HG03354 (cell line): ENCODE data around the gene FASLG.
"Not testable (repeated sequence)": the region's sequence is repeated elsewhere in the genome, so short reads cannot be mapped to it uniquely, and the experiment has no call there.

Experiments
- ATAC-seq: cut with Tn5 transposase; IDR thresholded peaks from one replicate; pipeline ENCODE4 v1.9.1; 2021; ENCODE audit warnings: mild to moderate bottlenecking; ENCODE audit not compliant: unreplicated experiment, poor library complexity, severe bottlenecking

The FASLG gene, protein sequence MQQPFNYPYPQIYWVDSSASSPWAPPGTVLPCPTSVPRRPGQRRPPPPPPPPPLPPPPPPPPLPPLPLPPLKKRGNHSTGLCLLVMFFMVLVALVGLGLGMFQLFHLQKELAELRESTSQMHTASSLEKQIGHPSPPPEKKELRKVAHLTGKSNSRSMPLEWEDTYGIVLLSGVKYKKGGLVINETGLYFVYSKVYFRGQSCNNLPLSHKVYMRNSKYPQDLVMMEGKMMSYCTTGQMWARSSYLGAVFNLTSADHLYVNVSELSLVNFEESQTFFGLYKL

DNA sequence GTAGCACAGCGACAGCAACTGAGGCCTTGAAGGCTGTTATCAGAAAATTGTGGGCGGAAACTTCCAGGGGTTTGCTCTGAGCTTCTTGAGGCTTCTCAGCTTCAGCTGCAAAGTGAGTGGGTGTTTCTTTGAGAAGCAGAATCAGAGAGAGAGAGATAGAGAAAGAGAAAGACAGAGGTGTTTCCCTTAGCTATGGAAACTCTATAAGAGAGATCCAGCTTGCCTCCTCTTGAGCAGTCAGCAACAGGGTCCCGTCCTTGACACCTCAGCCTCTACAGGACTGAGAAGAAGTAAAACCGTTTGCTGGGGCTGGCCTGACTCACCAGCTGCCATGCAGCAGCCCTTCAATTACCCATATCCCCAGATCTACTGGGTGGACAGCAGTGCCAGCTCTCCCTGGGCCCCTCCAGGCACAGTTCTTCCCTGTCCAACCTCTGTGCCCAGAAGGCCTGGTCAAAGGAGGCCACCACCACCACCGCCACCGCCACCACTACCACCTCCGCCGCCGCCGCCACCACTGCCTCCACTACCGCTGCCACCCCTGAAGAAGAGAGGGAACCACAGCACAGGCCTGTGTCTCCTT is at the start of gene FASLG:
TSS of gene FASLG (plus strand) at position 233 of the 583 bp plus-strand sequence. CDS start at position 332, 99 bp downstream.
- ATAC-seq = no peak

DNA sequence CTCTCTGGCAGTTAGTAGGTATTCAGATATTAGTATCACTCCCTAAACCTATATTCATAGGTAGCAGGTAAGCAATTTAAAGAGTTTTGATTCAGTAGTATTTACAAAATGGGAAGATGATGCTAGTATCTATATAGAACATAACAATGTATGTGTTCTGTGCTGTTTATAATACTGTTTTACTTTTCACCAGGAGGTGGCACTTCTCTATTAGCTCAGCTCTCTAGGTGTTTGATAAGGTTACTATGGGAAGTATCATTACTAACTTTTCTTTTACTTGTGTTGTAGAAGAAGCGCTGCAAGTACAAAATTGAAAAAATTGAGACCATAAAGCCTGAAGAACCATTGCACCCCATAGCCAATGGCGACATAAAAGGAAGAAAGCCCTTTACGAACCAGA is 49.4 kb upstream of the FASLG start:
- no peak for ATAC-seq

DNA sequence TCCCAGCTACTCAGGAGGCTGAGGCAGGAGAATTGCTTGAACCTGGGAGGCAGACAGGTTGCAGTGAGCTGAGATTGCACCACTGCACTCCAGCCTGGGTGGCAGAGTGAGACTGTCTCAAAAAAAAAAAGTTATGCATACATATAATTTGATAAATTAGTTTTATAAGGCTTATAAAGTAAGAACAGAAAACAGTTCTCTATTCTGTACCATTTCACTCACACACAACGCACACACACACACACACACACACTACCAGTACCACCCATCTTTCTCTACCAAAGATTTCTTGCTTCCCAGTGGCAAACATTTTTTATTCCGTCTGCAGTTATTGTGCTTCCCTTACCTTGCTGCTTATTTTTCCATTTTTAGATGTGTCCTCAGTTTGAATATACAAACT is 46.4 kb upstream of the FASLG start:
- no peak for ATAC-seq

DNA sequence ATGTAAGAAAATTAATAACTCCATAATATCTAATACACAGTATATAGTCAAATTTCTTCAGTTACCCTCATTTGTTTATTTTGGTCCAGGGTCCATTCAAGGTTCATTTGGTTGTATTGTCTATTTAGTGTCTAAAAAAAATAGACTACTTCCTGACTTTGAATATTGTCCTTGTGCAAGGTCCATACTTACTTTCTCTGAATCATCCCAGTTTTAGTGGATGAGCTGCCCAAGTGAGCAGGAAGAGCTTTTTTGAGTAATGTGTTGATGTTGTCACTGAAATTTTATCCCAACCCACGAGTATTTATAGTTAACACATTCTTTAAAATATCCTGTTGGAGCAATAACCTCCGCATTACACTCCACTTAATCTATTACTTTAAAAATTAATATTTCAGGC is 45.6 kb upstream of the FASLG start:
- no peak for ATAC-seq

DNA sequence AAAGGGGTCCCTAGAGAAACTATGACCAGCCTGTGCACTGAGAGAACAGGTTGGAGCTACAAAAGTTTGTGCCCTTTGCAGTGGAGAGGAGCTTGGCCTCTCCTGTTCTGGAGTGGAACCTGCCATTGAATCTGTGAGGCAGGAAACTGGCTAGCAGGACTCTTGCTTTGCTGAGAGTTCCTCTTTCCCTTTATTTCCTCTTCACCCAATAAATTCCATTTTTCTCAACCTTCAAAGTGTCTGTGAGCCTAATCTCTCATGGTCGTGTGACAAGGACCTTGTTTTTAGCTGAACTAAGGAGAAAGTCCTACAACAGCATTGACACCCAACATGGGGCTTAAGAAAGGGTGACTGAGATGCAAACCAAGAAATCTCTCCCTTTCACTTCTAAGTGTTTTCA is 42.7 kb upstream of the FASLG start:
- no peak for ATAC-seq

DNA sequence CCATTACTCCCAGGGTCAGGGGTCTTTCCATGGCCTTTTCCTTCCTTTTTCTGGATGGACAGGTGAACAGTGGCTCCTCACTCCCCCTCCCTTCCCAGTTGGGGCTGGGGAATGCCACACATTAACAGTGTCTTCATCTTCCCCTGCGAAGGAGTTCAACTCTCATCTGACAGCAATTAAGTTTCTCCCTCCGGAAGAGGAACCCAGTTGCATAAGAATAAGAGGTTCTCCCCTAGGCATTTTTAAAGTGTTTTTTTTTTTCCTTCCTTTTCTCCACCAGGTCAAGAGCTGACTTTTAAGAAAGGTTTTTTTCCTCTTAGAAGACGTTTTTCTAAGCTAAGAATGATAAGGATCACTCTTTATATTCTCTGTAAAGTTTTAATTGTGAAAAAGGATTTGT is 42.3 kb upstream of the FASLG start:
- no peak for ATAC-seq

DNA sequence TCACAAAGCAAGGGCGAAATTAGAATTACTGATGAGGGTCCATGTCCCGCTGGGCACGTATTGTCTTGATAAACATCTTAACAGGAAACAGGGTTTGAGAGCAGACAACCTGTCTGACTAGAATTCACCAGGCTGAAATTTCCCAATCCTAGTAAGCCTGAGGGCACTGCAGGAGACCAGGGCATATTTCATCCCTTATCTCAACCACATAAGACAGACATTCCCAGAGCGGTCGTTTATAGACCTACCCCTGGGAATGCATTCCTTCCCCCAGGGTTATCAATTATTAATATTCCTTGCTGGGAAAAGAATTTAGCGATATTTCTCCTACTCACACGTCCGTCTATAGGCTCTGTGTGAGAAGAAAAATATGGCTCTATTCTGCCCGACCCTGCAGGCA is 38.3 kb upstream of the FASLG start:
- ATAC-seq = not testable (repeated sequence)

DNA sequence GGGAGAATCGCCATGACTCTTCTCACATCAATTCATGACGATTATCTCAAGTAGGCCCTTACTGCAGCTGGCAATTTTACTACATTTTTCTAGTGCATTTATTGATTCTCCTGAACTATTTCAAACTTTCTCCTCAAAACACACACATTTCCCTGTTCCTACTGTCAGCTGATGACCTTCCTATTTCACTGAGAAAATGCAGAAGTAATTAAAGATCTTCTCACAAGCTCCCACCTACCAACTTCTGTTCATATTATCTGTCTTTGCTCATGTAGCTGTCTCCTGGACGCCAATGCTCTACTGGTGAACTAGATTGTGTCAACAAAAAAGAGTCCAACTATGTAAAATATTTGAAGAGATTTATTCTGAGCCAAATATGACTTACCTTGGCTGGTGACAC is 36.4 kb upstream of the FASLG start:
- ATAC-seq = no peak

DNA sequence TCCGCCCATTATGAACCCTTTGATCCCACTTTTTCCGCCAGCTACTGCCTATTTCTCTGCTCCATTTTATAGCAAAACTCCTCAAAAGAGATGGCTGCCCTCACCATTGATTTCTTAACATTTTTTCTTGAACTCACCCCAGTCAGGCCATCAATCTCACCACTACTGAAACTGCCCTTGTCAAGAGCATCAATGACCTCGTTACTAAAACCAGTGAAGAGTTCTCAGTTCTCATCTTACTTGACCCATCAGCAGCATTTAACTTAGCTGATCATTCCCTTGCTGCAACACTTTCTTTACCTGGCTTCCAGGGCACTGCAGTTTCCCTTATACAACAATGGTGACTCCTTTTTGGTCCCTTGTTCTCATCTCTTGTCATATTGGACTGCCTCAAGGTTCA is 35.2 kb upstream of the FASLG start:
- ATAC-seq = no peak

DNA sequence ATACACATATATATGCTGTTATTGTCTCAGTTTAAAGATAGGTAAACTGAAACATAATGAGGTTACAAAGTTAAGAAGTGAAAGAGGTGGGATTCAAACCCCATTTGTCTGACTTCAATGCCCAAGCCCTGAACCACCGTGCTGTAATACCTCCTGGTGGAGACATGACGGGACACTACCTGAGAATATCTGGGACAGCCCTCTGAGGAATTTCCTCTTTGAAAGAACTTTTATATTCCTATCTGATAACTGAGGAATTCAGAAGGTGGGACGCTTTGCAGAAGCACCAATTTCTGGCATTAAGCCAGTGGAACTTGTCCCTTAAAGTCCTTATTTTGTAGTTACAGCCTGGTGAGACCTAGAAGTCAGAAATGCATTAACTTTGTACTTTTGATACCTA is 32.1 kb upstream of the FASLG start:
- no peak for ATAC-seq

DNA sequence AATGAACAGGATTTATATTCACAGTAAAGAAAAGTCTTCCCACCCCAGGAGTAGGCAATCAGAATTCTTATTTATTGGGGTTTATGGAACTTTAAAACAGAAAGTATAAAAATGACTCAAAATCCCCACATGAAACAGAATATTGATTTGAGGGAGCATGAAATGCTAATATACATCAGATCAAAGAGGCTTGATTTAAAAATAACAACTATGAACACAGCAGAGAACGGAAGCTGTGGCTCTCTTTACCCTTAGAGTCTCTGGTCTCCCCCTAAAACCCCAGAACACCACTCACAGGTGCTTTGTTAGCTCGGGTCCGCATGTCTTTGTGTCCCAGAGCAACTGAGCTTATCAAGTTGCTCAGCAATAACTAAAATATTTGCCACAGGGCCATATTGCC is 31.2 kb upstream of the FASLG start:
- no peak for ATAC-seq

DNA sequence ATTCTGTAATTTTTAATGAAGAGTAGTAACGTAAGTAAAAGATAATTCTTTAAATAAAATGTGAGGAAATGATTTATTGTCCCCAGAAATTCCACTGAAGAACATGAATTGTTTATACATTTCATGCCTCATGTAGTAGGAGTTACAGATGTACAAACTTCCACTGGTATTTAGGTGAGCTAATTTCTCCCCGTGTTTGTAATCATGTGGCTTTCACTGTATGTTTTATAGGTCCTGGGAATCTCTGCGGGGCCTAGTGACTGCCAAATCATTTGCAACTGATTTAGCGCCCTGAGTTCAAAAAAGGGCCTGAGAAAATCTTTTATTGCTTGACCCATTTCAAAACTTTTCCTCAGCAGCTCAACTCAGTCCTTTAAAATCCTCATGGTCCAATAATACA is 30.5 kb upstream of the FASLG start:
- ATAC-seq = no peak

DNA sequence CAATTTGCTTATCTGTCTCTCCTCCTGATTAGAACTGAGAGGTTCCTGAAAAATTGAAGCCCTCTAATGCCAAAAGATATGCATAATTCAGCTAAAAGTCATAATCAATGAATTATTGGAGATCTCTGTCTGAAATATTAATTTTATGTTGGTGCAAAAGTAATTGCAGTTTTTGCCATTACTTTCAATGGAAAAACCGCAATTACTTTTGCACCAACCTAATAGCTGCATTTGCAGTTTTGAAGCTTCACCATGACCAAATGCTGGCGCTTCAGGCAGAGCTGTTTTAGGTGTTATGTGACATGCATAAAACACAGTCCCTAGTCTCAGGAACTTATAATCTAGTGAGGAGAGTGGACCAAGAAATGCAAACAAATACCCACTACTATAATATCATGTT is 29.7 kb upstream of the FASLG start:
- ATAC-seq = no peak

DNA sequence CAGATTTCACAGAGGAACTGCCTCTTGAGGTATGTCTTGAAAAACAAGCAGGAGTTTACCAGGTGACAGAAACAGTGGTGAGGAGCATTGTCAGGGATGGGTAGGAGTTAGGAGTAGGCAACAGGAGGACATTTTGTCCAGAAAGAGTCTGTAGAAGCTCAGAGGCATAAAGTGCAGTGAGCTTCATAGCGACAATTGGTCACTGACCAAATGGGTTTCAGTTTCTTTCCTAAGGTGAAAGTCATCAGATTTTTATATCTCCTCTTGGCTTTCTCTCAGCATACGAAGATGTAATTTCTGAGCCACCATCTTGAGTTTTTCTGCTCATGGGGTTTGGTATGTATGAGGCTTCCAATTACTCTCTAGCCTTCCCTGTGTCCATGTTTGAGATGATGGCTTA is 29.3 kb upstream of the FASLG start:
- no peak for ATAC-seq

DNA sequence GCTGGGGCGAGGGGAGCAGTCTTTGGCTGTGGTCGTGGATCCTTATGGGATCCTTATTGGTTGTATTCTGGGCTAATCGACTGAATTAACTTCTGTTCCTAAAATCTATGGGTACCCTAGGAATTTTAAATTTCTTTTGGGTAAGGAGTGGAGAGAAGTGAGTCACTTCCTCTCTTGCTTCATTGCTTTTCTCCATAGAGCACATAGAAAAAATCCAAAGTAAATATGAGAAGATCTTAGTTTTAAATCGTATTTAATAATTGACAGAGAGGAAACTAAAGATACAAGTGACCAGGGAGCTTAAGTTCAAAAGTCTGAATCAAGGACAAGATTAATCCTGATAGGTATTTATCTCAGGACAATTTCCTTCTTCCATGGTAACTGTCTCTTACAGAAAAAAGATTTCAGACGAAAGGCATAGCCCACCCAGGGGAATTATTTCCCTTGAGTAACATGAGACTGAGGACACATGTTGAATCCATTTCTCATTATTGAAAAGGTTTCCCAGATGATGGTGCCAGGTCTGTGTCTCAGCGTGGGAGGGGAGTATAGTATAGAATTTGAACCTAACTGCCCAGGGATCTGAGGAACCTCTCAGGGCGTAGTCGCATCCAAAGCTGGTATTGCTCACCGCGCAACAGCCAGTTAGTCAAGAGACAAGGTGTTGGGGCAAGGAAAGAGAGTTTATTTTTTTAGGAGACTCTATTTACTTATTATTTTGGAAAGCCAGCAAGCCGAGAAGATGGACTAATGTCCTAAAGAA is 28.7 kb upstream of the FASLG start:
- no peak for ATAC-seq

DNA sequence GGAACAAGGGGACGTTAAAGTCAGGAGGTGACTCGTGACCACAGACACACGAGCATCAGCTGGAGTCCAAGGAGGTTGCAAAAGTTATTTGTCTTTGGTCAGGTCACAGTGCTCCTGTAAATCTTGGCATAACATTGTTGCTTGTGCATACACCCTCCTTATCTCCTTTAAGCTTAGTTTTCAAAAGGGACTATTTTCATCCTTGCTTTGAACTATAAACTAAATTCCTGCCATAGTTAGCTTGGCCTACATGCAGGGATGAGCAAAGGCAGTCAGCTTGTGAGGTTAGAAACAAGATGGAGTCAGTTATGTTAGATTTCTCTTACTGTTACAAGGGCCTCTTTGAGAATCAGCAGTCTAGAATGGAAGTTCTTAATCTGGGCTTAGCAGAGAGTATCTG is 28.0 kb upstream of the FASLG start:
- no peak for ATAC-seq

DNA sequence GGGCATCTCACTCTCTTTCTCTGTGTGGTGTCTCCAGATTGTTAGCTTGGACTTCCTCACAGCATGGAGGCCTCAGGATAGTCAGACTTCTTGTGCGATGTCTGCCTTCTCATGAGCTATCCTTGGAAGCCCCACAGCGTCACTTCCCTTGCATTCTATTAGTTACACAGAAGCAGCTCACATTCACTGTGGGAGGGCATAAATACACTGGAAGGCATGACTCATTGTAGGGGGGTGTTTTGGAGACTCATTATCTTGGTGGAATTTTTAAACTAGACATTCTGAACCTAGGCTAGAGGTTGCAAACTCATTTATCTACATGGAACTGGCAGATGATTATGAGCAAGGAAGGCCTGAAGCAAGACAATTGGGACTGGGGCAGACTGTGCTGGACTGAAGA is 21.4 kb upstream of the FASLG start:
- no peak for ATAC-seq

DNA sequence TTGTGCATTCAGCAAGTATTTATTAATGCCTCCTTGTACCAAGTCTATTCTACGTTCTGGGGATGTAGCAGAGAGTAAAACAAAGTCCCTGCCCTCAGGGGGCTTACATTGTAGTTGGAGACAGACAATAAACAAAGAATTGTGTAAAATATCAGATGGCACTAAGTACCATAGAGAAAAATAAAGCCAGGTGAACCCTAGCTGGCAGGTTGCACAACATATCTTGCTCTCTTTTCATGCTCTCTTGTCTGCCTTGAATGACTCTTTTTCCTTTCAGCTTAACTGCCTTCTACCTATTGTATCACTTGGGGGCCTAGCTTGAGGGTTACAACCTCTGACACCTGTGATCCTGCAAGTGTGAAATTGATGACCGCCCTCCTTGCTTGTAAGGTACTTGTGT is 20.7 kb upstream of the FASLG start:
- ATAC-seq = no peak

DNA sequence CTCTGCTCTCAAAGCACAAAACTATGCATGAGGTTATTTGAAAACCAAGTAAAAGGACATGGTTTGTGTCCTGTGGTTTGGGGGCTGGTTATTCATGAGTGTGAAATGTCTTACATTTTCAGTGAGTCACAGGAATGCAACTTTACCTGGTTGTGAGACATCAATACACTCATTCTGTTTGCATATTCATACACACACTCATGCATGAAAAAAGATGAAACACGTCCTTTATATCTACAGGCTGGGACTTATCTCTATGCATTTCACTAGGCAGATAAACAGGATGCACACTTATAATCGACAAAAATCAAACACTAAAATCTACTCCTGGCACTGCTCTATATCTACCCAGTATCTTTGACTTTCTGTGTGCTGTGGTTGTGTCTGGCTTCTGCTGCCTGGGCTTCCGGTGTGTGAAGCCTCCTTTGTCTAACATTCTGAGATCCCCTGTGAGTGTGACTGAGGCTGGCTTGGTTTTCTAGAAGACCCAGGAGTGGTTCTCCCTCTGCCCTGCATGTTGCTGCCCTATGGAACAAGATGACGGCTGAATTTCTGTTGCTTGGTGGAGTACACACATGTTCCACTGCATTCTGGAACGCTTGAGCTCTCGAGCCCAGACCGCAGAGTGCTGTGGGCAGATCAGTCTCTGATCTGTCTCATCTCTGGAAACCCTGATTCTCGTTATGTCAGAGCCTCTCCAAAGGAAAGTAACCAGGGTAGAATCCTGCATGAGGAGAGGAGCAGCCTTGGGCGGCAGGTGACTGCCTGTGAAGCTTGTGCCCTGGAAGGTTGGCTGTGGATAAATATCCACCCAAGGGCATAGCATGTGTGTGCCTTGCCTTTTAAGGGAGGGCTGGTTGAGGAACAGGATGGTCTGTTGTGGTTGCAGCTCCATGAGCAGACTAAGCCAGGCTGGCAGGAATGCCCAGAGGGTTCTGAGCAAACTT is 19.7 kb upstream of the FASLG start:
- ATAC-seq = peak; percentile 46

DNA sequence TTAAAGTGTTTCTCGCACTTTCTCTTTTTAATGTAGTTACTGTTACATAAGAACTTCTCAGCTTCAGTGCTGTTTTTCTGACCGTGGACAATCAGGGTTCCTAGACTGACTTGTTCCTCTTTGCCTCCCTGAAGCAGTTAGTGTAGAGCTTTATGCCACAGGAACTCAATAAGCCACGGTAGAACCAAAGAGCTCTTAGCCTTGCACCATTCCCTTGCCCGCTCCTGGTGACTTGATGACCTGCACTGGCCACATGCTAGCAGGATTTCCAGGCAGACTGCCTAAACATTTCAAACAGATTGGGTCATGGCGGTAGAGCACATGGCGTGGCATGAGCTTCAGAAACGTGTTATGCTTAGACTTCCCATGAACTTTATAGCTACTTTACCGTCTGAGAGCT is 18.8 kb upstream of the FASLG start:
- ATAC-seq = no peak
